22Rv1 (cell line): ENCODE measurements around the gene DNTT.
A peak's percentile ranks its signal among the peaks of the same experiment; 100 is the strongest.

ENCODE experiments used
- ZFX ChIP-seq: fragments of 450-650 bp; IDR thresholded peaks from 2 replicates; pipeline ENCODE4 v1.6.1; 2017; ENCODE audit warnings: antibody characterized with exemption, borderline replicate concordance
- TF ChIP-seq, protein P1 (sequence below): fragments of 450-650 bp; IDR thresholded peaks from 2 replicates; pipeline ENCODE4 v1.5.1; 2017; ENCODE audit warnings: mild to moderate bottlenecking

DNA sequence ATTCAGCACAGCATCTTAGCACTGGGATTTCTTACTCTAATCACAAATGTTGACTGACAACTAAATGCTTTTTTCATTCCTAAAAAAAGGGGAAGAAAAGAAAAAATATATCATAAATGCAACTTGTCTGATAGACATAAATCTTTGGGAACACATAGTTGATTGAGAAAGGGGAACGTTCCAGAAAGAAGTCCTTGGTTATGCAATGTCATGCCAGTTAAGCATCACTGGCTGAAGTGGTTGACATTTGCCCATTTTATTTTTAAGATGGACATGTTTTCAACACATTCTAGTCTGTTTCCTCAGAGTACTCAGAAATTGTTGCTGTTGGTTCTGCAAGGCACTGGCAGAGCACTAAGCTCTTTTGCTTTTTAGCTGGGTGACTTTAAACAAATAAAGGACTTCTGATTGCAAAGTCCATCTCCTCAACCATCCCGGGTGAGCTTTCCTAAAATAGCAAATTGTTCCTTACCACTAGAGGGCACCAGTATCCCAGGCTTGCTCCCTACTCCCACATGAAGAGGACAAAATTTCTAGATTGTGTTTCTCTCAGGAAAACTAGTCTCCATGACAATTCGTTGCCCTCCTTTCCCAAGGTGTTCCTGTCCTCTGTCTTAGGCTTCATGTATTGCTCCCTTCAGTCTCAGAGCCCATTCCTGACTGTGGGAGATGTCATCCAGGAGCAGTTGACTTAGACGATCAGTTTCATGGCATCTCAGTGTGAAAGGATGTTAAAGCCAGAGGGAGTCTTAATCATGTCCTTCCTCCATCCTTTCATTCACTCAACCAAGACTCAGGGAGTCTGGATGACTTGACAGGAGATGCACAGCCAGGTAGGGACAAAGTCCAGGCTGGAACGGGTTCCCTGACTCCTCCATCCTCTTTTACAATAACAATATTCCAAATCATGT, 30.6 kb downstream of the DNTT start:
- TF ChIP-seq, protein P1, sequence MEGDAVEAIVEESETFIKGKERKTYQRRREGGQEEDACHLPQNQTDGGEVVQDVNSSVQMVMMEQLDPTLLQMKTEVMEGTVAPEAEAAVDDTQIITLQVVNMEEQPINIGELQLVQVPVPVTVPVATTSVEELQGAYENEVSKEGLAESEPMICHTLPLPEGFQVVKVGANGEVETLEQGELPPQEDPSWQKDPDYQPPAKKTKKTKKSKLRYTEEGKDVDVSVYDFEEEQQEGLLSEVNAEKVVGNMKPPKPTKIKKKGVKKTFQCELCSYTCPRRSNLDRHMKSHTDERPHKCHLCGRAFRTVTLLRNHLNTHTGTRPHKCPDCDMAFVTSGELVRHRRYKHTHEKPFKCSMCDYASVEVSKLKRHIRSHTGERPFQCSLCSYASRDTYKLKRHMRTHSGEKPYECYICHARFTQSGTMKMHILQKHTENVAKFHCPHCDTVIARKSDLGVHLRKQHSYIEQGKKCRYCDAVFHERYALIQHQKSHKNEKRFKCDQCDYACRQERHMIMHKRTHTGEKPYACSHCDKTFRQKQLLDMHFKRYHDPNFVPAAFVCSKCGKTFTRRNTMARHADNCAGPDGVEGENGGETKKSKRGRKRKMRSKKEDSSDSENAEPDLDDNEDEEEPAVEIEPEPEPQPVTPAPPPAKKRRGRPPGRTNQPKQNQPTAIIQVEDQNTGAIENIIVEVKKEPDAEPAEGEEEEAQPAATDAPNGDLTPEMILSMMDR: peak; percentile 95
- TF ChIP-seq ZFX: no peak
